NCI-H82 treated with DMSO at 0.1 percent for 48 hours (cell line): ENCODE data around the gene CHN2.

Experiments
- DNase-seq: peaks from one replicate; lab custom pipeline; 2025; ENCODE audit not compliant: unreplicated experiment; lab: John Stamatoyannopoulos, UW

CHN2 gene

DNA sequence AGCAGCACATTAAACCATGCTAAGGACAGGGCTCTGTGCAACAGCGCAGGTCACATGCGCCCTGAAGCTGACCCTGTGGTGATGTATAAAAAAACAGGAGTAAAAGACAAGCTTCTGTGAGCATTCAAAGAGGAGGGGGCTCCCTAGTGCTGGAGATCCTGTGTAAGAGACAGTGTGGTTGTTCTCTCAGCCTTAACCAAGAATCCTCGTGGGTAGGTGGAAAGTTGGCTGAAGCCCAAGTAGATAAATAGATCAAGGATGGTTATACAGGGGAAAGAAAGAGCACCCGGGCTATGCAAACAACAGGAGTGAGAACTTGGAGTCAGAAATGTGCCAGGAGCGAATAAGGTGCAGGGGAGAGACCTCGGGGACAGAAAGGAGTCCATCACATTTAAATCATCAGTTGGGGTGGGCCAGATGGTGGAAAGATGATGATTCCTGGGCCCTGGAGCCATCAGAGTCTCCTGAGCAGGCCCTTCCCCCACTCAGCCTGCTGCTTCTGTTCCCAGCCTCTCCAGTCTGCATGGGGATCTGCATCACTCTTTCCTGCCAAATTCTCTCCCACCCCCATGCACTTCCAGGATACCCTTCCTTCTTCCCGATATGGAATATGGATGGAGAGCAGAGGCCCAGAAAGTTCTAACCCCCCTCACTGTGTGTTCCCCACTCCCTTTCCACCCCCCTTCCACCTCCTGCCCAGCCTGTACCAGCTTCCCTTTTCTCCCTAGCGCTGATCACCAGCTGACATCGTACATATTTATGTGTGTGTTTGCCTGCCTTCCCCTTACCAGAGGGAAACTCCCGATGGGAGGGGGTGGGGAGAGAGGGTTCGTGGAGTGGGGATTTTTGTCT, 291.0 kb downstream of the CHN2 start:
- DNase-seq, result peak; percentile 91

GRCh38 chr7:29486191-29486700, 291.7 kb downstream of the CHN2 start:
- no peak for DNase-seq

- DNase-seq, result no peak
Observed at GRCh38 chr7:29487424-29487823, 292.8 kb downstream of the CHN2 start.

GRCh38 chr7:29488203-29488970, 293.8 kb downstream of the CHN2 start:
- DNase-seq, result no peak

DNA sequence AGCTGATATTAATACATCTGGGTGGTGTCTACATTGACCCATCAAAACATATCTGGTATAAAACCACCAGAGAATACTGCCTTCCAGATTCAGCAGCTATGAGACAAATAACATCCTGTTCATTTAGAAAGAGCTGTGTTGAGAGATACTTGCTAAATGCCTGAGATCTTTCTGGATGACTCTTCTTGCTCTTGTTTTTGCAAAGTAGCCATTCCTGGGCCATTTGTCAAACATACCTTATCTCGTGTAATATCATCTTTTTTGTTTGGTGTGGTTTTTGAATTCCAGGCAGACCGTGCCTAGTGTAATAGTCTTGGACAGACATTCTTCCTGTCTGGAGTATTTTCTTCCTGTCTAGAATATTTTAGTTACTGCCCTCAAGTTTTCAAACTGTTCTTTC, 294.4 kb downstream of the CHN2 start:
- DNase-seq, result no peak

DNA sequence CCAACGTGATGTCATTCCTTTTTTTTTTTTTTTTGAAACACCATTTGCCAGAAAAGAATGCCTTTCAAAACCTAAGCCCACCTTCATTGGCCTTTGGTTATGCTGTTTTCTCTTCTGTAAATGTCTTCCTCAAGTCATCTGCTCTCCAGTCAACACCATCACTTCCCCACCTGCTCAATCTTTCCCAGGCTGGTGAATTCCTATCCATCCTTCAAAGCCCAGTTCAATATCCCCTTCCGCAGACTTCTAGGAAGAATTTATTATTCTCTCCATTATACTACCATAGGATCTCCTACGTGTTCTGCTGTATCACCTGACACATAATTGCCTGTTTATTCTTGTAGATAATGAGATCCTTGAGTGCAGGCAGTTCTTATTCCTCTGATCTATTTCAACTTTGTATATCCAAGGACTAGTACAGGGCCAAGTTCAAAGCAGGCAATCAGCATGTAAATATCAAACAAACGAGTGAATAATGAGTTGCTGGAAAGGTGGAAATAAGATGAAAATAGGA, 295.6 kb downstream of the CHN2 start:
- DNase-seq, result no peak

DNA sequence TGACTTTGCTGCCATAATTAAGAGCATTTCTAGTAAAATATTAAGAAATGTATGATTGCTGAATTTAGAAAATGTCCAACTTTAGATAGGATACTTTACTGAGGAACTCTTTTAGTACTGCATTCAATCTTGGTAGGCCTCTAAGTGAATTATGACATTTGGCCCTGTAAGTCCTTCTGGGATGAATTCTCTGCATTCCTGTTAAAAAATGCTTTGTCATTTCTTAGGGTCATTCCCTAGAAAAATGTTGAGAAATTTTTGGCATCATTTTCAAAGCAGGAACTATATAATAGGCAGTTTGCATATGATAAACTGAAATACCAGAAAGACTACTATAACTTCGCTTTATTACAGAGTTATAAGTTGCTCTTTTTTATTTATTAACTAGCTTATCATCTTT, 299.8 kb downstream of the CHN2 start:
- DNase-seq, result no peak

- no peak for DNase-seq
Observed at GRCh38 chr7:29495653-29496052, 301.1 kb downstream of the CHN2 start.

- DNase-seq, result no peak
Observed at GRCh38 chr7:29496355-29497020, 301.9 kb downstream of the CHN2 start.

- no peak for DNase-seq
Observed at GRCh38 chr7:29499932-29500331, 305.4 kb downstream of the CHN2 start.

DNA sequence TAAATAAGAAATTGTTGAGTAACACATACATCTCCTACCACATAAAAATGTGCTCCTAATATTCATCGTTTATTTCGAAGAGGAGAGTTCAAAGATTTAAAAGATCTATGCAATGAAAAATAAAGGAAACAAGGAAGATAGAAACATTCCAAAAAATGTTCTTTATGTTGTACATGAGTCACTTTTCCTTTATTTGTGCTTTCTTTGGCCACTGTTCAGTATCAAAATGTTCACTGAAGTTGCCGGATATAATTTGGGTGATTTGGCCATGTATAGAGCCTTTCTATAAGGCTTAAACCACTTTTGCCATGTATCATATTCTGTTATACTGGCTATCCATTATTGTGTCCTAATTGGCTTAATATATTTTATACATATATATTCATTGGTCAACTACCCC, 306.1 kb downstream of the CHN2 start:
- DNase-seq, result no peak

GRCh38 chr7:29502133-29502532, 307.6 kb downstream of the CHN2 start:
- no peak for DNase-seq

GRCh38 chr7:29505931-29506330, 311.4 kb downstream of the CHN2 start:
- no peak for DNase-seq

GRCh38 chr7:29508608-29509007, 314.0 kb downstream of the CHN2 start:
- DNase-seq, result no peak

DNA sequence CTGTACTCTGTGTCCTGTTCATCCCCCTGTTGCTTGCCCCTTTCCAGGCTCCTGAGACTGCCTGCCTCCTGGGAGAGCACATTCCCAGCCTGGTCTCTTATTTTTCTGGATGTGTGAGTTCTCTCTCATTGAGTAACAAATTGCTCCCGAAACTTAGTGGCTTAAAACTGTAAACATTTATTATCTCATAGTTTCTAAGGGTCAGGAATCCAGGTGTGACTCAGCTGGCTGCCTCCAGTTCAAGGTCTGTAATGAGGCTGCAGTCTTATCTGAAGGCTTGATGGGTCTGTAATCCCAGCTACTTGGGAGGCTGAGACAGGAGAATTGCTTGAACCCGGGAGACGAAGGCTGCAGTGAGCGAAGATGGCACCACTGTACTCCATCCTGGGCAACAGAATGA, 315.5 kb downstream of the CHN2 start:
- DNase-seq, result no peak

- no peak for DNase-seq
Observed at GRCh38 chr7:29511337-29511736, 316.8 kb downstream of the CHN2 start.

DNA sequence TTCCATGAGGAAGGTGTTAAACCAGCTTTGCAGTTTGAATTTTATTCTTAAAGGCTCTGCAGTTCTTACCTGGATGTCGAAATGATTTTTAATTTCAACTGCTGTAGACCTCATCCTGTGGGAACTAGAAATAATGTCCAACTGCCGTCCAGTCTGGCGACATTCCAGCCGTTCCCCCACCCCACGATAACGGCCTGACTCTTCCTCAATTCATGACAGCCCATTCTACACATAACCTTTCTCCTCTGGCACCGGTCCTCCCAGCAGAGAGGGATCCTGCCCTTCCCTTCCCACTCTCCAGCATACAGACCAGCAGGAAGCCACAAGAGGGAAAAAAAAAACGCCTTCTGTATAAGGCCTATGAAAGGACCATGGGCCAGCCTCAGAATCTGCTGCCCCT, 317.3 kb downstream of the CHN2 start:
- no peak for DNase-seq

GRCh38 chr7:29516491-29516890, 321.9 kb downstream of the CHN2 start:
- no peak for DNase-seq

DNA sequence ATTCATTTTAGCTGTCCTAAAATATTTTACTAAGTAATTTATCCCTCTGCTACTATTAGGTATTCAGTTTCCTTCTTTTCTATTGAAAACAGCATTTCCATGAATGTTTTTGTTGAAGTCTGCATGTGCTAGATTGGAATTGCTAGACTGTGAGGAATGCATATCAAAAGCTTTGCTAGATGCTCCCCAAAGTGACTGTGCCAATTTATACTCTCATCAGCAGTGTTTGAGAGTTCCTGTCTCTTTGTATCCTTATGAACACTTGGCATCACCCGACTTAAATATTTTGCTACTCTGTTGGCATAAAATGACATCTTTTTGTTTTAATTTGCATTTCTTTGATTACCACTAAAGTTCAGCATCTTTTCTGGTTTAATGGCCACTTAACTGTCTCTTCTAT, 324.0 kb downstream of the CHN2 start:
- DNase-seq, result no peak

- no peak for DNase-seq
Observed at GRCh38 chr7:29523728-29524127, 329.2 kb downstream of the CHN2 start.

DNA sequence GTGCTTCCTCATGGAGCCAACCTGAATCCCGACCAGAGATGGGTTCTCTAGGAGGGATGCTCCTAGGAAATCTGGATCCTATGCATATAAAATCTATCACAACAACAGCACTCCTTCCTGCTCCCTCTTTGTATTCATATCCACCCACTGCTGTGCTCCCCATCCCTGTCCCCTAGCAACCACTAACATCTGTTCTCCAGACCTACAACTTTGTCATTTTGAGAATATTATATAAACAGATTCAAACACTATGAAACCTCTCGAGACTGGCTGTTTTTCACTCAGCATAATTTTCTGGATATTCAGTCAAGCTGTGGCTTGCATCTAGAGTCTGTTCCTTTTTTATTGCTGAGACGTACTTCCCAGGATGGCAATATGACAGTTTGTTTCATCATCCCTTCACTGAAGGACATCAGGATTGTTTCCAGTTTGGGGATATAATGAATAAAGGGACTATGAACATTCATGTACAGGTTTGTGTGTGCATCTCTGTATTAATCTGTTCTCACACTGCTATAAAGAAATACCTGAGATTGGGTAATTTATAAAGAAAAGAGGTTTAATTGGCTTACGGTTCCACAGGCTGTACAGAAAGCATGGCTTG, 333.0 kb downstream of the CHN2 start:
- DNase-seq, result no peak
